ENCODE measurements around the gene PRKCA.

DNA sequence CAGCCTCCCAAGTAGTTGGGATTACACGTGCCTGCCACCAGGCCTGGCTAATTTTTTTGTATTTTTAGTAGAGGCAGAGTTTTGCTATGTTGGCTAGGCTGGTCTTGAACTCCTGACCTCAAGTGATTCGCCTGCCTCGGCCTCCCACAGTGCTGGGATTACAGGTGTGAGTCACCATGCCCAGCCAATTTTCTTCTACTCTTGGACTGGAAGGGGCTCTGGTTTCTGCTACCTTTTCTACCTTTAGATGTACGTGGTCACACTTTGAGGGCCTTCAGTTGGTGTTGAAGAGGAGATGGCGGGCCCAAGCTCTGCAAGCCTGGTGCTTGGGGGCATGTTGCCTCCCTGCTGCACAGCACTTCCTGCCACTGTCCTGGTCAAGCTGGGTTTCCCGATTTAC, 173.6 kb downstream of the PRKCA start:
- TF ChIP-seq GABPA (IDR thresholded peaks at IDR 0.05 in 1 of 2, conservative IDR thresholded peaks at IDR 0.05 in 1 of 2) = no peak
- no peak for TF ChIP-seq YY1 (IDR thresholded peaks at IDR 0.05)
- TF ChIP-seq, protein P1, sequence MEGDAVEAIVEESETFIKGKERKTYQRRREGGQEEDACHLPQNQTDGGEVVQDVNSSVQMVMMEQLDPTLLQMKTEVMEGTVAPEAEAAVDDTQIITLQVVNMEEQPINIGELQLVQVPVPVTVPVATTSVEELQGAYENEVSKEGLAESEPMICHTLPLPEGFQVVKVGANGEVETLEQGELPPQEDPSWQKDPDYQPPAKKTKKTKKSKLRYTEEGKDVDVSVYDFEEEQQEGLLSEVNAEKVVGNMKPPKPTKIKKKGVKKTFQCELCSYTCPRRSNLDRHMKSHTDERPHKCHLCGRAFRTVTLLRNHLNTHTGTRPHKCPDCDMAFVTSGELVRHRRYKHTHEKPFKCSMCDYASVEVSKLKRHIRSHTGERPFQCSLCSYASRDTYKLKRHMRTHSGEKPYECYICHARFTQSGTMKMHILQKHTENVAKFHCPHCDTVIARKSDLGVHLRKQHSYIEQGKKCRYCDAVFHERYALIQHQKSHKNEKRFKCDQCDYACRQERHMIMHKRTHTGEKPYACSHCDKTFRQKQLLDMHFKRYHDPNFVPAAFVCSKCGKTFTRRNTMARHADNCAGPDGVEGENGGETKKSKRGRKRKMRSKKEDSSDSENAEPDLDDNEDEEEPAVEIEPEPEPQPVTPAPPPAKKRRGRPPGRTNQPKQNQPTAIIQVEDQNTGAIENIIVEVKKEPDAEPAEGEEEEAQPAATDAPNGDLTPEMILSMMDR (IDR thresholded peaks at IDR 0.05; ENCODE audit: low read depth, low read length, missing input control) = no peak
- TF ChIP-seq, protein P2, sequence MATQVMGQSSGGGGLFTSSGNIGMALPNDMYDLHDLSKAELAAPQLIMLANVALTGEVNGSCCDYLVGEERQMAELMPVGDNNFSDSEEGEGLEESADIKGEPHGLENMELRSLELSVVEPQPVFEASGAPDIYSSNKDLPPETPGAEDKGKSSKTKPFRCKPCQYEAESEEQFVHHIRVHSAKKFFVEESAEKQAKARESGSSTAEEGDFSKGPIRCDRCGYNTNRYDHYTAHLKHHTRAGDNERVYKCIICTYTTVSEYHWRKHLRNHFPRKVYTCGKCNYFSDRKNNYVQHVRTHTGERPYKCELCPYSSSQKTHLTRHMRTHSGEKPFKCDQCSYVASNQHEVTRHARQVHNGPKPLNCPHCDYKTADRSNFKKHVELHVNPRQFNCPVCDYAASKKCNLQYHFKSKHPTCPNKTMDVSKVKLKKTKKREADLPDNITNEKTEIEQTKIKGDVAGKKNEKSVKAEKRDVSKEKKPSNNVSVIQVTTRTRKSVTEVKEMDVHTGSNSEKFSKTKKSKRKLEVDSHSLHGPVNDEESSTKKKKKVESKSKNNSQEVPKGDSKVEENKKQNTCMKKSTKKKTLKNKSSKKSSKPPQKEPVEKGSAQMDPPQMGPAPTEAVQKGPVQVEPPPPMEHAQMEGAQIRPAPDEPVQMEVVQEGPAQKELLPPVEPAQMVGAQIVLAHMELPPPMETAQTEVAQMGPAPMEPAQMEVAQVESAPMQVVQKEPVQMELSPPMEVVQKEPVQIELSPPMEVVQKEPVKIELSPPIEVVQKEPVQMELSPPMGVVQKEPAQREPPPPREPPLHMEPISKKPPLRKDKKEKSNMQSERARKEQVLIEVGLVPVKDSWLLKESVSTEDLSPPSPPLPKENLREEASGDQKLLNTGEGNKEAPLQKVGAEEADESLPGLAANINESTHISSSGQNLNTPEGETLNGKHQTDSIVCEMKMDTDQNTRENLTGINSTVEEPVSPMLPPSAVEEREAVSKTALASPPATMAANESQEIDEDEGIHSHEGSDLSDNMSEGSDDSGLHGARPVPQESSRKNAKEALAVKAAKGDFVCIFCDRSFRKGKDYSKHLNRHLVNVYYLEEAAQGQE (IDR thresholded peaks at IDR 0.05) = no peak
- TF ChIP-seq, protein P3, sequence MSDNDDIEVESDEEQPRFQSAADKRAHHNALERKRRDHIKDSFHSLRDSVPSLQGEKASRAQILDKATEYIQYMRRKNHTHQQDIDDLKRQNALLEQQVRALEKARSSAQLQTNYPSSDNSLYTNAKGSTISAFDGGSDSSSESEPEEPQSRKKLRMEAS (IDR thresholded peaks at IDR 0.05) = no peak
- TF ChIP-seq TAF1 (conservative IDR thresholded peaks at IDR 0.05) = no peak
- no peak for TF ChIP-seq EGR1 (IDR thresholded peaks at IDR 0.05; ENCODE audit: low read depth in 2 of 2)
- TF ChIP-seq RAD21 (IDR thresholded peaks at IDR 0.05) = no peak
- TF ChIP-seq, protein P4, sequence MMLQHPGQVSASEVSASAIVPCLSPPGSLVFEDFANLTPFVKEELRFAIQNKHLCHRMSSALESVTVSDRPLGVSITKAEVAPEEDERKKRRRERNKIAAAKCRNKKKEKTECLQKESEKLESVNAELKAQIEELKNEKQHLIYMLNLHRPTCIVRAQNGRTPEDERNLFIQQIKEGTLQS (IDR thresholded peaks at IDR 0.05) = no peak
- TF ChIP-seq JUND (IDR thresholded peaks at IDR 0.05) = no peak
- TF ChIP-seq, protein P5, sequence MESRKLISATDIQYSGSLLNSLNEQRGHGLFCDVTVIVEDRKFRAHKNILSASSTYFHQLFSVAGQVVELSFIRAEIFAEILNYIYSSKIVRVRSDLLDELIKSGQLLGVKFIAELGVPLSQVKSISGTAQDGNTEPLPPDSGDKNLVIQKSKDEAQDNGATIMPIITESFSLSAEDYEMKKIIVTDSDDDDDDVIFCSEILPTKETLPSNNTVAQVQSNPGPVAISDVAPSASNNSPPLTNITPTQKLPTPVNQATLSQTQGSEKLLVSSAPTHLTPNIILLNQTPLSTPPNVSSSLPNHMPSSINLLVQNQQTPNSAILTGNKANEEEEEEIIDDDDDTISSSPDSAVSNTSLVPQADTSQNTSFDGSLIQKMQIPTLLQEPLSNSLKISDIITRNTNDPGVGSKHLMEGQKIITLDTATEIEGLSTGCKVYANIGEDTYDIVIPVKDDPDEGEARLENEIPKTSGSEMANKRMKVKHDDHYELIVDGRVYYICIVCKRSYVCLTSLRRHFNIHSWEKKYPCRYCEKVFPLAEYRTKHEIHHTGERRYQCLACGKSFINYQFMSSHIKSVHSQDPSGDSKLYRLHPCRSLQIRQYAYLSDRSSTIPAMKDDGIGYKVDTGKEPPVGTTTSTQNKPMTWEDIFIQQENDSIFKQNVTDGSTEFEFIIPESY (IDR thresholded peaks at IDR 0.05) = no peak
- no peak for TF ChIP-seq RXRA (IDR thresholded peaks at IDR 0.05)
- no peak for TF ChIP-seq FOXA1 (IDR thresholded peaks at IDR 0.05)

Data from liver (tissue), 3 donors.